Right atrium auricular region (tissue), 2 donors: Measurements from ENCODE around the gene TTC23L. TPM values are rescaled to one million over a fixed set of nuclear protein-coding genes. Genes with fewer than 3 reads are reported as not detected.

ENCODE experiments used
- DNase-seq: peaks from one replicate; pipeline ENCODE4 v3.0.0-alpha.2; 2019; ENCODE audit warnings: low spot score
- H3K27ac ChIP-seq, 2 donors: fragments of 200-600 bp; sonication (generic); 1 replicate in 1 of 2; 2 replicates in 1 of 2; pipeline ENCODE4 v1.5.1; 2016 to 2019
- H3K27me3 ChIP-seq, 2 donors: fragments of 200-600 bp; sonication (generic); one replicate each; pipeline versions ENCODE4 v1.5.1 to v1.6.0; 2017 to 2019
- H3K36me3 ChIP-seq: fragments of 200-600 bp; sonication (generic); one replicate; pipeline ENCODE4 v1.5.1; 2016
- H3K4me1 ChIP-seq, 2 donors: fragments of 200-600 bp; sonication (generic); one replicate each; pipeline versions ENCODE4 v1.5.1 to v1.6.0; 2017 to 2019
- H3K4me3 ChIP-seq, 2 donors: fragments of 200-600 bp; sonication (generic); 1 replicate in 1 of 2; 2 replicates in 1 of 2; pipeline ENCODE4 v1.5.1; 2017 to 2019; ENCODE audit warnings: mild to moderate bottlenecking in 1 of 2, moderate library complexity in 1 of 2
- H3K9me3 ChIP-seq, 2 donors: fragments of 200-600 bp; sonication (generic); one replicate each; pipeline ENCODE4 v1.5.1; 2019
- CTCF ChIP-seq, 2 donors: fragments of 200-600 bp; sonication (generic); IDR thresholded peaks; one replicate each; pipeline ENCODE4 v1.5.1; 2019; ENCODE audit warnings: antibody characterized with exemption in 2 of 2
- total RNA-seq, 2 donors: library from RNA; depleted of rRNA; stranded (reverse); fragments of >200 nt; gene quantifications; one replicate each; pipeline ENCODE4 v1.1.0, GENCODE V29; 2016

The TTC23L gene
- total RNA-seq, 2 donors from 2014 or later, result 0.28 TPM; not detected in 1

GRCh38 chr5:34834794-34835089, 4.2 kb upstream of the TTC23L start:
- Histone ChIP-seq H3K9me3 (no peaks in the 10 kb centered on the region), H3K27ac (no peak overlapping the region), H3K4me1 (peaks cover 0 to 4% of the 10 kb centered on the region in 2 donors), H3K36me3 (no peaks in the 10 kb centered on the region), H3K27me3 (no peaks in the 10 kb centered on the region), H3K4me3 (no peak overlapping the region)
- DNase-seq, result no peak
- no peak for TF ChIP-seq CTCF (IDR thresholded peaks at IDR 0.05)

- H3K27ac ChIP-seq, result no peak overlapping the region
- peaks cover 0 to 4% of the 10 kb centered on the region in 2 donors for H3K4me1 ChIP-seq
- H3K27me3 ChIP-seq, result no peaks in the 10 kb centered on the region
- no peak for DNase-seq
- H3K9me3 ChIP-seq, result no peaks in the 10 kb centered on the region
- TF ChIP-seq CTCF (IDR thresholded peaks at IDR 0.05), result no peak
- H3K4me3 ChIP-seq, result no peak overlapping the region
- no peaks in the 10 kb centered on the region for H3K36me3 ChIP-seq
Measured at GRCh38 chr5:34835664-34836063, 3.3 kb upstream of the TTC23L start.

DNA sequence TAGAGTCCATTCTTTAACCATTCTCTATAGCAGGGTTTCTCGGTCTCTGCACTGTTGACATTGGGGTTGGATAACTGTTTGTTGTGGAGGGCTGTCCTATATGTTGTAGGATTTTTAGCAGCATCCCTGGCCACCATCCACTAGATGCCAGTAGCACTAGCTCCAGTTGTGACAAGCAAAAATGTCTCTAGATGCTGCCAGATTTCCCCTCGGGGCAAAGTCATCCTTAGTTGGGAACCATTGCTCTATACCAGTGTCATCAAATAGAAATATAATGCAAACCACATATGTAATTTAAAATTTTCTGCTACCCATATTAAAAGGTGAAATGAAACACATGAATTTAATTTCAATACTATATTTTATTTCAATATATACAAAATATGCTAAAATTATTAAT, 2.9 kb downstream of the TTC23L start:
- H3K4me1 ChIP-seq, result peaks cover 0 to 4% of the 10 kb centered on the region in 2 donors
- no peaks in the 10 kb centered on the region for H3K36me3 ChIP-seq
- no peaks in the 10 kb centered on the region for H3K9me3 ChIP-seq
- TF ChIP-seq CTCF (IDR thresholded peaks at IDR 0.05), result no peak
- no peak for DNase-seq
- H3K27ac ChIP-seq, result no peak overlapping the region
- no peak overlapping the region for H3K4me3 ChIP-seq
- H3K27me3 ChIP-seq, result no peaks in the 10 kb centered on the region

- DNase-seq, result no peak
- no peaks in the 10 kb centered on the region for H3K36me3 ChIP-seq
- no peak overlapping the region for H3K27ac ChIP-seq
- TF ChIP-seq CTCF (IDR thresholded peaks at IDR 0.05), result no peak
- H3K27me3 ChIP-seq, result no peaks in the 10 kb centered on the region
- H3K4me1 ChIP-seq, result peaks cover 0 to 4% of the 10 kb centered on the region in 2 donors
- no peak overlapping the region for H3K4me3 ChIP-seq
- H3K9me3 ChIP-seq, result no peaks in the 10 kb centered on the region
Measured at GRCh38 chr5:34842554-34842953, 3.6 kb downstream of the TTC23L start.

DNA sequence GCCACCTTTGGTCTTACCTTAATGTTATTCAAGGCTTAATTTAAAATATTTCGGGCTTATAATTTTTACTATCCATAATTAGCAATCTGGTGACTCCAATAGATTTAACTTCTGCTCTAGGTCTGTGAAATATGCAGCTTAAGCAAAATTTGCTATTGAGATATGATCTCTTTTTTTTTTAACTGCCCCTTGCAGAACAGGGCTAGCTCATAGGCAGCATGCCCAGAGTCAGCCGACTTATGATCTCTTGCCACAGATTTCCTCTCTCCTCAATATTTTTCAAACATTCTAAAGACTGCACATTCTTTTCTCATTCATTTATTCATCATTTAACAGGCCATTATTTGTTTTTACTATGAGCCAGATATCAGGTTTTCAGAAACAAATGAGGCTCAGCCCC, 4.5 kb downstream of the TTC23L start:
- no peaks in the 10 kb centered on the region for H3K27me3 ChIP-seq

More for the DNA sequence above, 4.5 kb downstream of the TTC23L start:
- Histone ChIP-seq H3K36me3 (no peaks in the 10 kb centered on the region), H3K27ac (no peak overlapping the region), H3K4me1 (peaks cover 0 to 2% of the 10 kb centered on the region in 2 donors), H3K4me3 (no peak overlapping the region), H3K9me3 (no peaks in the 10 kb centered on the region)
- DNase-seq, result no peak
- TF ChIP-seq CTCF (IDR thresholded peaks at IDR 0.05), result no peak
